Kidney tubule cell (primary cell): ENCODE measurements around the gene BCAT1.

ENCODE experiments used
- DNase-seq: peaks from one replicate; pipeline ENCODE4 v3.0.0-alpha.2; 2018; ENCODE audit warnings: low spot score

BCAT1 gene

GRCh38 chr12:24948757-24949722, at the start of gene BCAT1:
Gene BCAT1, minus strand, starts transcription at chr12:24949101. Its CDS starts 169 bp downstream, at chr12:24948932.
- DNase-seq = peak; percentile 66

- peak; percentile 46 for DNase-seq
These were observed 49.2 kb upstream of the BCAT1 start for GRCh38 chr12:24997970-24998582.

GRCh38 chr12:24997496-24997895, 48.6 kb upstream of the BCAT1 start:
- DNase-seq = no peak

GRCh38 chr12:24996820-24997219, 47.9 kb upstream of the BCAT1 start:
- DNase-seq = no peak

- no peak for DNase-seq
These were observed 47.3 kb upstream of the BCAT1 start for GRCh38 chr12:24996102-24996797.

GRCh38 chr12:24993793-24994192, 44.9 kb upstream of the BCAT1 start:
- no peak for DNase-seq

- peak; percentile 67 for DNase-seq
These were observed 42.5 kb upstream of the BCAT1 start for GRCh38 chr12:24991209-24992049.

GRCh38 chr12:24989216-24989615, 40.3 kb upstream of the BCAT1 start:
- DNase-seq = no peak

GRCh38 chr12:24982250-24982649, 33.3 kb upstream of the BCAT1 start:
- no peak for DNase-seq

GRCh38 chr12:24979976-24980730, 31.3 kb upstream of the BCAT1 start:
- peak; percentile 13 for DNase-seq

GRCh38 chr12:24979329-24979728, 30.4 kb upstream of the BCAT1 start:
- no peak for DNase-seq

- no peak for DNase-seq
These were observed 28.8 kb upstream of the BCAT1 start for GRCh38 chr12:24977711-24978110.

- no peak for DNase-seq
These were observed 28.2 kb upstream of the BCAT1 start for GRCh38 chr12:24977060-24977459.

- DNase-seq = no peak
These were observed 26.5 kb upstream of the BCAT1 start for GRCh38 chr12:24975425-24975824.

- DNase-seq = no peak
These were observed 25.3 kb upstream of the BCAT1 start for GRCh38 chr12:24974216-24974615.

GRCh38 chr12:24972078-24972477, 23.2 kb upstream of the BCAT1 start:
- no peak for DNase-seq

- no peak for DNase-seq
These were observed 21.3 kb upstream of the BCAT1 start for GRCh38 chr12:24970177-24970576.

GRCh38 chr12:24966951-24967564, 18.2 kb upstream of the BCAT1 start:
- no peak for DNase-seq

- DNase-seq = no peak
These were observed 15.4 kb upstream of the BCAT1 start for GRCh38 chr12:24964342-24964741.

GRCh38 chr12:24960222-24960855, 11.4 kb upstream of the BCAT1 start:
- peak; percentile 55 for DNase-seq
